ENCODE results near the gene VAT1.

The VAT1 gene

GRCh38 chr17:43027091-43028032 lies 5.2 kb upstream of the VAT1 start:
- DNase-seq (ENCODE audit: low read depth) = no peak

DNA sequence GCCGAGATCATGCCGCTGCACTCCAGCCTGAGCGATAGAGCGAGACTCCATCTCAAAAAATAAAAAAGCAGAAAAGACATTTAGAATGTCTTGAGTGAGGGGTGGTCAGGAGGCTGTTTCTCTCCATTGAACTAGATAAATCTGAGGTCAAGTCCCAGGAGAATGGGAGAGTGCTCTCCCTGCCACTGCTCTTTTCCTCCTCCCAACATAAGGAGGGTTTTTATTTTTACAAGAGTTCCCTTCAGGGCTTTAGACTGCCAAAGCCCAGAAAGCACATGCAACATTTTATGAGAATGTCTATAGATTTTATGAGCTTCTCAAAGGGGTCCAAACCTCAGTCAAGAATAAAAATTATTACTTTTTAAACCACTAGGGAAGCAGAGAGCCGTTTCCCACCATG lies 4.4 kb upstream of the VAT1 start:
- DNase-seq (ENCODE audit: low read depth) = no peak

DNA sequence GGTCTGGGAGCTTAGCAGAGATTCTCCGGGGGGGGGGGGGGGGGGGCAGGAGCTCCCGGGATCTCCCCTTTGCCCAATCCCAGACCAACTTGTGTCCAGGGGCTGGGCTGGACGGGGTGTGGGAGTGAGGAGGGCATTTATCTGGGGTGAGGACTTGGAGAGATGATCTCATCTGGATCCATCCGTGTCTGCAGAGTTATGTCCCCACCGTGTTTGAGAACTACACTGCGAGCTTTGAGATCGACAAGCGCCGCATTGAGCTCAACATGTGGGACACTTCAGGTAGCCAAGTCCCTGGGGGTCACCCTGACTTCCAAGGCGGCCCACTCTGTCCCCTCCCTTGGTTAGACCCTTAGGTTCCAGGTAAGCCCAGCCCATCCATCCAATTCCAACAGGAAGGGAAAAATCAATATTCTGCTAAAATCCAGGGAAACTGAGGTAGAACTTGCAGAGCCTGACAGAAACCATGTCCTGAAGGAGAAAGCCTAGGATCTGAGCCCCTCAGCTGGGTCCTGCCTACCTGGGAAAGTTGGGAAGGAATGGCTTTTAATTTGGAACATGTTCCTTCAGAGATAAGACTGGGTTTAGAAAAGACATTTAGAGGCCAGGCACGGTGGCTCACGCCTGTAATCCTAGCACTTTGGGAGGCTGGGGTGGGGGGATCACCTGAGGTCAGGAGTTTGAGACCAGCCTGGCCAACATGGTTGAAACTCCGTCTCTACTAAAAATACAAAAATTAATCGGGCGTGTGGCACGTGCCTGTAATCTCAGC lies 3.8 kb upstream of the VAT1 start:
- DNase-seq (ENCODE audit: low read depth) = no peak

GRCh38 chr17:43025290-43025657 lies 3.1 kb upstream of the VAT1 start:
- DNase-seq (ENCODE audit: low read depth) = no peak

DNA sequence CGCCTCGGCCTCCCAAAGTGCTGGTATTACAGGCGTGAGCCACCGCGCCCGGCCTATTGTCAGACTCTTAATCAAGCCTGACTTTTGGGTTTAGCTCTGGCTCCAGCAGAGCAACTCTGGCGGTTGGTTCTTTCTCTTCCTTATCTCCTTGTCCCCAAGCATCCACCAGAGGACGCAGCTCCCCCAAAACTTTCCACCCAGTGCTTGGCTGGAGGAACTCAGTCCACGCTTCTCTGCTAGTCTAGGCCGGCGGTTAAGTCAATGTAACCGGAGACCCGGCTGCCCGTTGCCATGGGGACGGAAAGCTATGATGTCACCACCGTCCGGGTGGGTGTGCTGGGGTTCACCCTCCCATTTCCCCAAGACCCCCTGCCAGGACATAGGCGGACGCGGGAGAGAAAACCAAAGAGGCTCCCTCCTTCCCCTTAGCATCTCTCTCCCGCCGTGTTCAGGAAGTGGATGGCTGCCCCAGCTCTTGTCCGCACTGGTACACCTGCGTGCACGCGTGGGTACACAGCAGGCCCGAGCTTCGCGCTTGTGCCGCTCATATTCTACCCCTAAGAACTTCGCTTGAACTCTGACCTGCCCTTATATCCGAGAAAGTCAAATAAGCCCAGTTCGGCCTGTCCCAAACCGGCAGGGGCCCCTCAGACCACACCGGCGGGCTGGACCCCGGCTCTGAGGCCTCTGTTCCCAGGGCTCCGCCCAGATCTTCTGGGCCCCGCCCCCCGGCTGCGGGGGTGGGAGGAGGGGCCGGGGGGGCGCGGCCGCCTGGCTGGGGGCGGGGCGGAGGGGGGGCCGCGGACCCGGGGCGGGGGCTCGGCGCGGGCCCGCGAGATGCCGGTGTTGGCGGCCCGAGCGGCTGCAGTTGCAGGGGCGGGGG lies 2.5 kb upstream of the VAT1 start, which contains the start of gene RND2:
Gene RND2 (plus strand): TSS at position 825 of the 883 bp plus-strand sequence. CDS start 117 bp downstream, outside the sequence.
- peak; percentile 33 for DNase-seq (ENCODE audit: low read depth)

DNA sequence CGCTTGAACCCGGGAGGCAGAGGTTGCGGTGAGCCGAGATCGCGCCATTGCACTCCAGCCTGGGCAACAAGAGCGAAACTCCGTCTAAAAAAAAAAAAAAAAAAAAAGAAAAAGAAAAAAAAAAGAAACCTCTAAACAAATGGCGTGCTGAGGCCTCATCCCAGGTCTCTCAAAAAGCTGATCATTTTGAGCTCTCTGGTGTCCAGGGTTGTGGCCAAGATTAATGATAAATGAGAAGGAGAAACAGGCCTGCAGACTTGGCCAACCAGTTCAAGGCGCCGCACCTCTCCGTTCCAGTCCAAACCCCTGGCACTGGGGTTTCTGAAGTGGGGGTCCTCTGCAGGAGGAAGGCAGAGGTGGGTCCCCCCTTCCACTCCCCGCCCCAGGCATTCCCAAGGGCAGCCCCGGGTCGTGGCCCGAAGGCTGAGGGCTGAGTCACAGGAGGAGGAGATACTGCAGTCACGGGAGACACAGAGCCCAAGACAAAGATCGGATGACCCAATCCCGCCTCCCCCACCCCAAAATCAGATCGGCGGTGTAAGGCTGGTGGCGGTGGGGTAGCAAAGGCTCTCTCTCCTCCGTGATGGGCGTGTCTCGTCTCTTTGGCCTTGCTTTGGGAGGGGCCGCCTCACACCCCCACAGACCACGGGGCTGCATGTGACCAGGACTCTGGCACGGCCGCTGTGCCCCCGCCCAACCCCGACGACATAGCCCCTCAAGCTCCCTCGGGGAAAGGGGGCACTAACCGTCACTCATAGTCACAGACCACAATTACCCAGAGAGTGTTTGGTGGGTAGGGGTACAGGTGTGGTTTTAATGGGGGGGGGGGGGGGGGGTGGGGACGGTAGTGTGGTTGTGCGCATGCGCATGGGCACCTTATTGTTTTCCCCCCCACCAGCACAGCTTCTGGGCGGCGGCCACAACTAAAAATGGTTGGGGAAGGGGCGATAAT lies 1.1 kb downstream of the VAT1 start:
- peak; percentile 60 for DNase-seq (ENCODE audit: low read depth)

GRCh38 chr17:43020030-43020621 lies 2.1 kb downstream of the VAT1 start:
- no peak for DNase-seq (ENCODE audit: low read depth)

DNA sequence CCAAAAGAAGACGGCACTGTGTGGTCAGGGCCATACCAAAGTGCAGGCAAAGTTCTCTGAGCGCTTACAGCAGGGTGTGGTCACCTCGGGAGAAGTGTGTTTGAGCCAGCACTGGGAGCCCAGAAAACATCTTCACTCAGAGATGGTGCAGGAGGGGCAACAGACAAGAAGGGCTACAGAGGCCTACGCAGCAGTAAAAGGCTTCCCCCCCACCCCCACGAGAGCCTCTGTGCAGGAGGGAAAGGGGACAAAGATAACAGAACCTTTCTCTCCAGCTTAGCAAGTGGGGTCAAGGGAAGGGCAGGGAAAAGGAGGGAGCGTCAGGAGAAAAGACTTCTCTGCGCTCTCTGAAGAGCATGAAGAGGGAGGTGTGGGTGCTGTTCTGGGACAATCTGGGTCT lies 2.8 kb downstream of the VAT1 start:
- DNase-seq (ENCODE audit: low read depth) = no peak

DNA sequence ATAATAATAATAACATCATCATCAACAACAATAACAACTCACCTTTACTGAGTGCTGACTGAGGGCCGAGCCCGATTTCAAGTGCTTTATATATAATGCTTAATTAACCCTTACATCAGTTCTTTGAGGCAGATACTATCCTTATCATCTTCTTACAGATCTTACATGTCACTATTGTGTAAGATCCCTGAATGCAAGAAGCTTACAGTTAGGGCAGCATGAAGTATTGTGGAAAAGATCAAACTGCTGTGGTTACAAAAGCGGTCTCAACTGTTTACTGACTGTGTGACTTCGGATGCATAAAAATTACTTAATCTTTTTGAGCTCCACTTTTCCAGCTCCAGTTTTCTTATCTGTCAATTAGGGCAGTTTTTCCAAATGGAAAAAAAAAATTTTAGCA lies 3.3 kb downstream of the VAT1 start:
- DNase-seq (ENCODE audit: low read depth) = no peak

DNA sequence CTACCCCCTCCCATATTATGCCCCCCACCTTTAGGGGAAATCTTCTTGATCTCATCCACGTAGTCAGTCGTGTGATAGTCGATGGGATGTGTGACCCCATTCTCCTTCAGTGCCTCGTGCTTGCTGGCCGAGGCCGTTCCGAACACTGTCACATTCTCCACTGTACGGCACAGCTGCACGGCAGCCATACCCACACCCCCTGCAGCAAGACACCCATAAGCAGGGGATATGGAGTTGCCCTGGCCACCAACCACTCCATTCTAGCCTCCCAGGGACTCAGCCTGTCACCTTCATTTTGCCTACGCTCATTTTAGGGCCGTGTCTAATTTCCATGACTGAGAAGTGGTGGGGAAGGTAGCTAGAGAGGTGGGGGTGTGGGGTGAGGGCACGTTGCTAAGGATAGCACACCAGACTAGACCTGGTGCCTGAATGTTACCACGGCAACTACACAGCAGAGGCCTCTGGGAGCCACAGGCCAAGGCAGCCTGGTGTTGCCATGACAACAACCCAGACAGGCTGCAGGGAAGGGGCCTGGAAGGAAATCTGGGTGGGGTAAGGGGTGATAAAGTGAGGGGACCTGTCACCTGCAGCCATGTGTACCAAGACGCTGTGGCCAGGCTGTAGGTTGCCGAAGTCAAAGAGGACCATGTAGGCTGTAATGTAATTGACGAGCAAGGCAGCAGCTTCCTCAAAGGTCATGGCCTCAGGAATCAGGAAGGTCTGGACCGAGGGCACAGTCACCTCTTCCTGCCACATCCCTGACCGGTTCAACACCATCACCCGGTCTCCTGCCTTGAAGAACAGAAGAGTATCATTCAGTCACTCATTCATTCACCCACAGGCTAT lies 4.0 kb downstream of the VAT1 start:
- DNase-seq (ENCODE audit: low read depth) = no peak

GRCh38 chr17:43016216-43016615 lies 6.0 kb downstream of the VAT1 start:
- no peak for DNase-seq (ENCODE audit: low read depth)

DNA sequence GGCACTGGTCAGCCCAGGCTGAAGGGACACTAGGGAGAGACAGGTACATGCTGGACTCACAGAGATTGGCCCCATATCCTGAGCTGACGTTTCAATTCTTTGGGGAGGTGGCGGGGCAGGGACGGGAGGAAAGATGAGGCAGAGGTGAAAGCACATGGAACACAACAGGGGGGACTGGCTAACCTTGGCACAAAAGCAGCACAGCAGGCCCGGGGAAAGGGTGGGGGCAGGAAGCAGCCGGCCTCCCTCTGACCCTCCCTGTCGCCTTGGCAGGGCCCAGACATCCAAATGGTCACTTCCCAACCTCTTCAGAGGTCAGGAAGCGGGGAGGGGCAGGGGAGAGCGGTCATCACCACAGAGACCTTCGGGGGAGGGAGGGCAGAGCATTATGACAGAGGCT lies 6.6 kb downstream of the VAT1 start:
- no peak for DNase-seq (ENCODE audit: low read depth)

DNA sequence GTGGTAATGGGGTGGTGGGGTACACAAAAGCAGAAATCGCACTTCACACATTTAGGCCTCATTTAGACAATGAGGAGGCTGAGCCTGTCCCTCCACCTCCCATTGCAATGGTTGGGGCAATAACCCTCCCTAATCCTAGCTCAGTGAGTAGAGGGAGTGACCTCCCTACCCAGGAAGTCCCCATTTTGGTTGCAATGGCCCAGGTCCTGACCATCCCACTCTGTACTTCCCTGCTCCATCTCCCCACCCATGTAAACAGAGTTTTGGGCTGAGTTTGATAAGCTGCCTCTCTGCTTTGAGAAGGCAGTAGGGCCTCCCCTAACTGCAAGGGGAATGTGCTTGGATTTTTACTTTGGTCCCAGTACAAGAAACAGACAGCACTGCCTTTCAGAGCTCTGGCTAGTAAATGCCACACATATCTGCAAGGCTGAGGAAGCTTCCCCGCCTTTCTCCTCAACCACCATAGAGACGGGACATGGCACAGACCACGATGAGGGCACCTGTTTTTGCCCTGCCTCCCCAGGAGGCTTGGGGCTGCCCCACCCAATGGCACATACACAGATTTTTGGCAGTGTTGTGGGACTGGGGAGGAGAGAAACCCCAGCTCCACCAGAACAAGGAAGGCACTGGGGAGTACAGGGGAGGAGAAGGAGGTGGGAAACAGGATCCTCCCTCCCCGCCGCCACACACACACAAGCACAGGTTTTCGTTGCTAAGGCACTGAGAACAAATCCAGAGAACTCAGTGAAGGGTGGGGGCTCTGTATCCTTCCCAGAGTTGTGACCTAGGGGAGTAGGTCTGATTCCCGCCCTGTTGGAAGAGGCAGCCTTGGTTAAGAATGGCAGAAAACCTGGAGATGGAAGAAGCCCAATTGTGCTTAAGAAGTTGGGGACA lies 7.3 kb downstream of the VAT1 start:
- DNase-seq (ENCODE audit: low read depth) = no peak

- no peak for DNase-seq (ENCODE audit: low read depth)
Observed at GRCh38 chr17:43014020-43014648, 8.1 kb downstream of the VAT1 start.

GRCh38 chr17:43013296-43013695 lies 8.9 kb downstream of the VAT1 start:
- DNase-seq (ENCODE audit: low read depth) = no peak

DNA sequence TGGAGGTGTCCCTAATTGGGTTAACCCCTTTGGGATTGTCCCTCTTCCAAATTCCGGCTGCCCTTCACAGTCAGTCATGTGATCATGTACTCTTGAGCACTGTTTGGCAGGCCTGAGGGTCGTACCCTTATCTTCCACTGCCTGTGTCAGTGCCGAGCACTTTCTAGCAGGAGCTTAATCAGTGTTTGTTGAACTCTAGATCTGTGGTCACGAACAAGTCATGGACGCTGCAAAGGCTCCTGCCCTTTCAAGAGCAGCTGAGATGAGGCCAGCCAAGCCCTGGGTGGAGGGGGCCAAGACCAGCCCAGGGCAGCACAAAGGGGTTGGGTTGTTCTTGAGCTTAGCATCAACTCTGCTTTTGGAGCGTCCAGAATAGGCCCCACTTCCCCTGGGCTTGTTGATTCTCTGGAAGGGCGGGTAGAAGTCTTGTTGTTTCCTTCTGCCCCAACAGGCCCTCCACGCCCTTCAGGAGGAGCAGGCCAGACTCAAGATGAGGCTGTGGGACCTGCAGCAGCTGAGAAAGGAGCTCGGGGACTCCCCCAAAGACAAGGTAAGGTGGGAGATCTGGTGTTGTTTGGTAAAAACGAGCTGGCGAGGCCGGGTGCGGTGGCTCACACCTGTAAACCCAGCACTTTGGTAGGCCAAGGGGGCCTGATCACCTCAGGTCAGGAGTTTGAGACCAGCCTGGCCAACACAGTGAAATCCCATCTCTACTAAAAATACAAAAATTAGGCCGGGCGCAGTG lies 10.3 kb downstream of the VAT1 start:
- no peak for DNase-seq (ENCODE audit: low read depth)

GRCh38 chr17:43010667-43011308 lies 11.4 kb downstream of the VAT1 start:
- DNase-seq (ENCODE audit: low read depth) = no peak

All from HS-5 (cell line).